Measurements from ENCODE around the gene TMEM259. TPM values are rescaled to one million over a fixed set of nuclear protein-coding genes. Genes with fewer than 3 reads are reported as not detected.

The TMEM259 gene
- total RNA-seq, 1 experiment from 2014 or later: 202 TPM

GRCh38 chr19:988081-988480 lies 32.8 kb downstream of the TMEM259 start:
- ChIA-PET POLR2A (interaction anchor here (0.5 to 0.7 kb wide), 2 partner anchors 26 to 38 kb away, joined by 3 to 4 read pairs; no protein-coding TSS in a partner anchor), CTCF (no interaction called here), RAD21 (ENCODE audit: low non-redundant PET in 1 of 2, low total read pairs in 2 of 2, uncharacterized antibody in 2 of 2, unreplicated experiment in 2 of 2) (no interaction called here)
- TF ChIP-seq TCF7L2 (IDR thresholded peaks at IDR 0.05; ENCODE audit: borderline replicate concordance, extremely low read depth, insufficient read depth, insufficient read length): no peak
- TF ChIP-seq ZNF274 (IDR thresholded peaks at IDR 0.05; ENCODE audit: low read depth, low read length): no peak
- no peak for TF ChIP-seq EZH2 (IDR thresholded peaks at IDR 0.05)
- no peak for TF ChIP-seq RAD21 (IDR thresholded peaks at IDR 0.05; ENCODE audit: low read depth)
- TF ChIP-seq POLR2A (IDR thresholded peaks at IDR 0.05; ENCODE audit: borderline replicate concordance, extremely low read depth, insufficient read depth, insufficient read length): no peak
- no peak for TF ChIP-seq ATF3 (IDR thresholded peaks at IDR 0.05)
- TF ChIP-seq MAX (IDR thresholded peaks at IDR 0.05): no peak
- no peak for TF ChIP-seq CBX3 (IDR thresholded peaks at IDR 0.05; ENCODE audit: low read depth)
- no peak for TF ChIP-seq JUND (IDR thresholded peaks at IDR 0.05)
- TF ChIP-seq SRF (IDR thresholded peaks at IDR 0.05; ENCODE audit: low read depth): no peak
- H2AFZ ChIP-seq (ENCODE audit: low read depth, low read length, poor library complexity, severe bottlenecking): no peak overlapping the region
- no peaks in the 10 kb centered on the region for H3K9me3 ChIP-seq (ENCODE audit: control insufficient read depth in 1 of 2, insufficient read depth in 1 of 2, low read depth in 1 of 2, low read length in 2 of 2)
- no peak overlapping the region for H3K27ac ChIP-seq (ENCODE audit: low read depth, low read length)
- no peak overlapping the region for H3K4me2 ChIP-seq (ENCODE audit: low read length)
- peaks cover 13 to 58% of the 10 kb centered on the region in 2 experiments for H3K36me3 ChIP-seq (ENCODE audit: control insufficient read depth in 1 of 2, insufficient read depth in 2 of 2, low read length in 2 of 2)
- H3K79me2 ChIP-seq (ENCODE audit: insufficient read depth, low read length): peaks cover 31% of the 10 kb centered on the region
- no peak overlapping the region for H3K4me3 ChIP-seq (replicated peaks in 1 of 2; ENCODE audit: low read depth in 1 of 2, low read length in 2 of 2)
- peaks cover 6% of the 10 kb centered on the region; the same call in 1 of the 2 replicates for H4K20me1 ChIP-seq (ENCODE audit: insufficient read depth)
- H3K4me1 ChIP-seq (ENCODE audit: control insufficient read depth in 1 of 2, insufficient read depth in 2 of 2, low read length in 2 of 2): peaks cover 12 to 29% of the 10 kb centered on the region in 2 experiments; a peak in 3 of 4 replicates
- no peaks in the 10 kb centered on the region for H3K27me3 ChIP-seq (ENCODE audit: insufficient read depth, low read length)
- no peak for ATAC-seq
- no peak overlapping the region for H3K9ac ChIP-seq (ENCODE audit: low read length)
- no peaks in the 10 kb centered on the region for H3K9me2 ChIP-seq (ENCODE audit: insufficient read depth)
- intact Hi-C loops (cut with micrococcal nuclease): no loop called here
- DNase-seq (ENCODE audit: low read depth, low spot score): no peak
- no TSS peak for BruUV-seq (replicated peaks)

GRCh38 chr19:986083-986482 lies 34.8 kb downstream of the TMEM259 start:
- Histone ChIP-seq H3K27ac (ENCODE audit: low read depth, low read length) (no peak overlapping the region), H3K9me2 (ENCODE audit: insufficient read depth) (no peaks in the 10 kb centered on the region), H4K20me1 (ENCODE audit: insufficient read depth) (no peaks in the 10 kb centered on the region; the same call in 1 of the 2 replicates), H2AFZ (ENCODE audit: low read depth, low read length, poor library complexity, severe bottlenecking) (no peak overlapping the region), H3K36me3 (ENCODE audit: control insufficient read depth in 1 of 2, insufficient read depth in 2 of 2, low read length in 2 of 2) (peaks cover 13 to 46% of the 10 kb centered on the region in 2 experiments), H3K4me1 (ENCODE audit: control insufficient read depth in 1 of 2, insufficient read depth in 2 of 2, low read length in 2 of 2) (peaks cover 15 to 33% of the 10 kb centered on the region in 2 experiments), H3K9ac (ENCODE audit: low read length) (no peak overlapping the region), H3K79me2 (ENCODE audit: insufficient read depth, low read length) (peaks cover 31% of the 10 kb centered on the region), H3K4me3 (replicated peaks in 1 of 2; ENCODE audit: low read depth in 1 of 2, low read length in 2 of 2) (no peak overlapping the region), H3K4me2 (ENCODE audit: low read length) (no peak overlapping the region), H3K27me3 (ENCODE audit: insufficient read depth, low read length) (no peaks in the 10 kb centered on the region), H3K9me3 (ENCODE audit: control insufficient read depth in 1 of 2, insufficient read depth in 1 of 2, low read depth in 1 of 2, low read length in 2 of 2) (no peaks in the 10 kb centered on the region)
- BruUV-seq (replicated peaks): no TSS peak
- intact Hi-C loops (cut with micrococcal nuclease): no loop called here
- ChIA-PET RAD21 (ENCODE audit: low non-redundant PET in 1 of 2, low total read pairs in 2 of 2, uncharacterized antibody in 2 of 2, unreplicated experiment in 2 of 2) (no interaction called here), CTCF (interaction anchor here (0.6 kb wide), 1 partner anchor 480 kb away, joined by 4 read pairs; no protein-coding TSS in a partner anchor), POLR2A (no interaction called here)
- ATAC-seq: no peak
- no peak for DNase-seq (ENCODE audit: low read depth, low spot score)
- no peak for TF ChIP-seq EZH2 (IDR thresholded peaks at IDR 0.05)
- no peak for TF ChIP-seq JUND (IDR thresholded peaks at IDR 0.05)
- TF ChIP-seq EZH2phosphoT487 (IDR thresholded peaks at IDR 0.05; ENCODE audit: borderline replicate concordance): no peak
- no peak for TF ChIP-seq SIN3A (IDR thresholded peaks at IDR 0.05; ENCODE audit: low read depth)
- TF ChIP-seq ATF3 (IDR thresholded peaks at IDR 0.05): no peak
- TF ChIP-seq TCF7L2 (IDR thresholded peaks at IDR 0.05; ENCODE audit: borderline replicate concordance, extremely low read depth, insufficient read depth, insufficient read length): no peak
- no peak for TF ChIP-seq SP1 (IDR thresholded peaks at IDR 0.05; ENCODE audit: low read depth)
- no peak for TF ChIP-seq ZNF274 (IDR thresholded peaks at IDR 0.05; ENCODE audit: low read depth, low read length)
- no peak for TF ChIP-seq CBX3 (IDR thresholded peaks at IDR 0.05; ENCODE audit: low read depth)
- TF ChIP-seq RAD21 (IDR thresholded peaks at IDR 0.05; ENCODE audit: low read depth): no peak
- no peak for TF ChIP-seq REST (IDR thresholded peaks at IDR 0.05; ENCODE audit: low read depth)
- TF ChIP-seq POLR2AphosphoS5 (IDR thresholded peaks at IDR 0.05; ENCODE audit: low read depth, low read length): no peak

Data from HCT116 (cell line).